Tibial nerve (tissue), 4 donors: ENCODE measurements around the gene COCH. TPM values are rescaled to one million over a fixed set of nuclear protein-coding genes. Genes with fewer than 3 reads are reported as not detected.
"Not testable (repeated sequence)": the region's sequence is repeated elsewhere in the genome, so short reads cannot be mapped to it uniquely, and the experiment has no call there.

Experiments used
- DNase-seq, 2 donors: peaks; one replicate each; pipeline ENCODE4 v3.0.0-alpha.2; 2019; ENCODE audit warnings: low spot score in 2 of 2
- H3K27ac ChIP-seq, 4 donors: fragments of 200-600 bp; sonication (generic) in 3 of 4; one replicate each; pipeline ENCODE4 v1.5.1; 2017 to 2019; ENCODE audit warnings: mild to moderate bottlenecking in 1 of 4
- H3K27me3 ChIP-seq, 2 donors: fragments of 200-600 bp; sonication (generic) in 1 of 2; one replicate each; pipeline versions ENCODE4 v1.5.1 to v1.6.0; 2017 to 2019
- H3K36me3 ChIP-seq, 3 donors: fragments of 200-600 bp; sonication (generic); one replicate each; pipeline ENCODE4 v1.5.1; 2018 to 2019
- H3K4me1 ChIP-seq, 4 donors: fragments of 200-600 bp; sonication (generic) in 3 of 4; one replicate each; pipeline ENCODE4 v1.5.1; 2017 to 2019
- H3K4me3 ChIP-seq, 4 donors: fragments of 200-600 bp; sonication (generic) in 3 of 4; one replicate each; pipeline ENCODE4 v1.5.1; 2017 to 2019; ENCODE audit warnings: mild to moderate bottlenecking in 1 of 4, moderate library complexity in 1 of 4
- H3K9me3 ChIP-seq, 4 donors: fragments of 200-600 bp; sonication (generic) in 3 of 4; one replicate each; pipeline ENCODE4 v1.5.1; 2017 to 2019
- EP300 ChIP-seq, 2 donors: sonication (generic); formaldehyde crosslinking; IDR thresholded peaks; one replicate each; pipeline ENCODE4 v1.6.1; 2017; ENCODE audit warnings: antibody characterized with exemption in 2 of 2, mild to moderate bottlenecking in 1 of 2
- POLR2A ChIP-seq, 2 donors: fragments of 450-650 bp; IDR thresholded peaks; one replicate each; pipeline ENCODE4 v1.6.1; 2017; ENCODE audit warnings: antibody characterized with exemption in 2 of 2, mild to moderate bottlenecking in 2 of 2, moderate library complexity in 2 of 2
- WGBS, 2 donors: methylation state at CpG; one replicate each; pipeline ENCODE4 v1.1.5; 2018; 5-methylcytosine and 5-hydroxymethylcytosine counted together
- total RNA-seq, 4 donors: library from RNA; depleted of rRNA; stranded (reverse); fragments of >200 nt; gene quantifications; one replicate each; pipeline ENCODE4 v1.1.0, GENCODE V29; 2016
- TF ChIP-seq, protein P1 (sequence below), 5 experiments: fragments of 200-600 bp in 3 of 5; fragments of 450-650 bp in 2 of 5; sonication (generic) in 3 of 5; IDR thresholded peaks; one replicate each; pipeline ENCODE4 v1.5.1; 2016 to 2019; ENCODE audit warnings: antibody characterized with exemption in 5 of 5, mild to moderate bottlenecking in 3 of 5, moderate library complexity in 2 of 5

Gene COCH
- total RNA-seq, 4 donors from 2014 or later: 3.6 to 10.3 (median 5.4) TPM

DNA sequence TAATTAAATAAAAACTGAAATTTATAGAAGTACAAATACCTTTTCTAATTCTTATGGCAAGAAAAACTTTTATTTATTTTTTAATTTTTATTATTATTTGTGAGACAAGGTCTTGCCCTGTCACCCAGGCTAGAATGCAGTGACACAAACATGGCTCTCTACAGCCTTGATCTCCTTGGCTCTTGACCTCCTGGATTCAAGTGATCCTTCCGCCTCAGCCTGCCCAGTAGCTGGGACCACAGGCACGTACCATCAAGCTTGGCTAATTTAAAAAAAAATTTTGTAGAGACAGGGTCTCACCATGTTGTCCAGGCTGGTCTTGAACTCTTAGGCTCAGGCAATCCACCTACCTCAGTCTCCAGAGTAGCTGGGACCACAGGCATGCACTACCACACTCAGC is 47.4 kb downstream of the COCH start:
- Histone ChIP-seq H3K27ac (no peak overlapping the region), H3K4me1 (no peaks in the 10 kb centered on the region), H3K27me3 (no peaks in the 10 kb centered on the region), H3K4me3 (no peak overlapping the region), H3K9me3 (no peaks in the 10 kb centered on the region), H3K36me3 (peaks cover 0 to 9% (median 0%) of the 10 kb centered on the region in 3 donors)
- DNase-seq: no peak
- no peak for TF ChIP-seq POLR2A (IDR thresholded peaks at IDR 0.05)
- TF ChIP-seq, protein P1, sequence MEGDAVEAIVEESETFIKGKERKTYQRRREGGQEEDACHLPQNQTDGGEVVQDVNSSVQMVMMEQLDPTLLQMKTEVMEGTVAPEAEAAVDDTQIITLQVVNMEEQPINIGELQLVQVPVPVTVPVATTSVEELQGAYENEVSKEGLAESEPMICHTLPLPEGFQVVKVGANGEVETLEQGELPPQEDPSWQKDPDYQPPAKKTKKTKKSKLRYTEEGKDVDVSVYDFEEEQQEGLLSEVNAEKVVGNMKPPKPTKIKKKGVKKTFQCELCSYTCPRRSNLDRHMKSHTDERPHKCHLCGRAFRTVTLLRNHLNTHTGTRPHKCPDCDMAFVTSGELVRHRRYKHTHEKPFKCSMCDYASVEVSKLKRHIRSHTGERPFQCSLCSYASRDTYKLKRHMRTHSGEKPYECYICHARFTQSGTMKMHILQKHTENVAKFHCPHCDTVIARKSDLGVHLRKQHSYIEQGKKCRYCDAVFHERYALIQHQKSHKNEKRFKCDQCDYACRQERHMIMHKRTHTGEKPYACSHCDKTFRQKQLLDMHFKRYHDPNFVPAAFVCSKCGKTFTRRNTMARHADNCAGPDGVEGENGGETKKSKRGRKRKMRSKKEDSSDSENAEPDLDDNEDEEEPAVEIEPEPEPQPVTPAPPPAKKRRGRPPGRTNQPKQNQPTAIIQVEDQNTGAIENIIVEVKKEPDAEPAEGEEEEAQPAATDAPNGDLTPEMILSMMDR (IDR thresholded peaks at IDR 0.05): no peak
- TF ChIP-seq EP300 (IDR thresholded peaks at IDR 0.05): no peak
- 94 to 98% methylated on average over 2 of the region's 2 CpGs for WGBS, 2 donors

DNA sequence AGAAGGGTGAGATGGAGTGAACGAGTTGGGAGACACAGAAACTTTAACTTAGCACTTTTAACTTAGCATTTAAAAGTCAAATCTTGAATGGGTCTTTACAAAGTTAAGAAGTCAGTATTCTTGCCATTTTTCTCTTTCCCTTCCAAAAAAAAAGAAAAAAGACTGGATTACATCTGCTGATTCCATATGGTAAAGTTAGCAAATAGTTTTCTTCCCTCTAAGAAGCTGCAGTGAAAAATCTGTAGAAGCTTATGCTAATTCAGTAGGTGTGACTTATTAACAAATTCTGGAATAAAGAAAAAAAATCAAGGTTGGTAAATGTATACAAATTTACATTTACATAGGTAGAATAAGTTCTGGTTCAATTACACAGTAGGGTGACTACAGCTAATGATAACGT is 50.9 kb downstream of the COCH start:
- no peaks in the 10 kb centered on the region for H3K27me3 ChIP-seq
- peaks cover 0 to 6% (median 0%) of the 10 kb centered on the region in 3 donors for H3K36me3 ChIP-seq
- no peak overlapping the region for H3K27ac ChIP-seq
- peaks cover 0 to 4% (median 0%) of the 10 kb centered on the region in 4 donors for H3K4me1 ChIP-seq
- no peak for DNase-seq
- H3K4me3 ChIP-seq: no peak overlapping the region
- 81 to 84% methylated on average over 2 of the region's 2 CpGs for WGBS, 2 donors
- no peak for TF ChIP-seq POLR2A (IDR thresholded peaks at IDR 0.05)
- TF ChIP-seq, protein P1 (IDR thresholded peaks at IDR 0.05): no peak
- TF ChIP-seq EP300 (IDR thresholded peaks at IDR 0.05): no peak
- H3K9me3 ChIP-seq: no peaks in the 10 kb centered on the region

DNA sequence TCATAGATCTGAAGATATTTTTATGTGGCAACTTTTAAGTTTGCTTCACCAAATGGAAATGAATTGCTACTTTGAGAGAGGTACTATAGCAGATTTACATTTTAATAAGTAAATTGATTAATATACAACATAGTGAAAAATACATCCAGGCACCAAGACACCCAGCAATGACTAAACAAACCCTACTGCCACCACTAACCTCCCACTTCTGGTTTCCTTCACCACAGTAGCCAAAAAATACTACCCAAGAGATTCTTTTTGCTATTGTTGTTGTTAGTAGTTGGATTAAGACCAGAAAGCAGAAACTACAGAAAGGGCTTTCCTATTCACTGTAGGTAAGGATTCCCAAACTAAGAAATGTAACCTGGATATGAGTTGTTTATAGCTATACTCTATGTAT is 54.1 kb downstream of the COCH start:
- H3K4me1 ChIP-seq: peaks cover 0 to 4% (median 0%) of the 10 kb centered on the region in 4 donors
- peaks cover 0 to 12% (median 0%) of the 10 kb centered on the region in 3 donors for H3K36me3 ChIP-seq
- no peaks in the 10 kb centered on the region for H3K27me3 ChIP-seq
- no peak overlapping the region for H3K27ac ChIP-seq
- no peak overlapping the region for H3K4me3 ChIP-seq
- TF ChIP-seq, protein P1 (IDR thresholded peaks at IDR 0.05): no peak
- no peak for TF ChIP-seq POLR2A (IDR thresholded peaks at IDR 0.05)
- no peak for TF ChIP-seq EP300 (IDR thresholded peaks at IDR 0.05)
- H3K9me3 ChIP-seq: no peaks in the 10 kb centered on the region
- no peak for DNase-seq

DNA sequence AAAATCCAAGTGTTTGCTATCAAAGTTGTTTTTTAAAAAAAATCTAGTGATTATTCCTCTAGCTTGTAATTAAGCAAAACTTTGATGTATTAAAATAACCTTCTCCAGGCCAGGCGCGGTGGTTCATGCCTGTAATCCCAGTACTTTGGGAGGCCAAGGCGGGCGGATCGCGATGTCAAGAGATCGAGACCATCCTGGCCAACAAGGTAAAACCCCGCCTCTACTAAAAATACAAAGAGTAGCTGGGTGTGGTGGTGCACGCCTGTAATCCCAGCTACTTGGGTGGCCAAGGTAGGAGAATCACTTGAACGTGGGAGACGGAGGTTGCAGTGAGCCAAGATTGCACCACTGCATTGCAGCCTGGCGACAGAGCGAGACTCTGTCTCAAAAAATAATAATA is 59.6 kb downstream of the COCH start:
- WGBS, 2 donors: 96% methylated on average over 13 of the region's 13 CpGs
- H3K27me3 ChIP-seq, H3K4me3 ChIP-seq, H3K9me3 ChIP-seq, DNase-seq, H3K4me1 ChIP-seq, H3K27ac ChIP-seq: not testable (repeated sequence)
- peaks cover 0 to 40% (median 0%) of the 10 kb centered on the region in 3 donors for H3K36me3 ChIP-seq

DNA sequence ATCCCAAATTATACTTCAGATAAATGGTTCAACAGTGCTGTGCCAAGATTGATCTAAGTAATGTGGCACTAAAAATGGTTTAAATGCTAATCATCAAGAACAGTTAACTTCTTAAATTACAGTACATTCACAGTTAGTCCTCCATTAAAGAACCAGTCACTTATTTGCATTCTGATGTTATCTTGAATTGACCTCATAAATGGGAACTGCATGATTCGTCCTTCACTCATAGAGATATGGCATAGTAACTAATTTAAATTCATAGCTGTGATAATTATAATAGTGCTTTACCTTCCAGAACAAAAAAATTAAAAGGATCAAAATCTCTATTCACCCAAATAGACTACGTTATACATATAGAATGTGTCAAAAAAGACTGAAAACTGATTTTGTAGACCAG is 61.1 kb downstream of the COCH start:
- H3K4me1 ChIP-seq: peaks cover 0 to 2% (median 0%) of the 10 kb centered on the region in 4 donors
- no peaks in the 10 kb centered on the region for H3K9me3 ChIP-seq
- TF ChIP-seq POLR2A (IDR thresholded peaks at IDR 0.05) (no peak), EP300 (IDR thresholded peaks at IDR 0.05) (no peak)
- TF ChIP-seq, protein P1 (IDR thresholded peaks at IDR 0.05): no peak
- peaks cover 0 to 40% (median 0%) of the 10 kb centered on the region in 3 donors for H3K36me3 ChIP-seq
- H3K27ac ChIP-seq: no peak overlapping the region
- H3K4me3 ChIP-seq: no peak overlapping the region
- WGBS, 2 donors: 93 to 98% methylated on average over 2 of the region's 2 CpGs
- no peaks in the 10 kb centered on the region for H3K27me3 ChIP-seq
- DNase-seq: no peak

DNA sequence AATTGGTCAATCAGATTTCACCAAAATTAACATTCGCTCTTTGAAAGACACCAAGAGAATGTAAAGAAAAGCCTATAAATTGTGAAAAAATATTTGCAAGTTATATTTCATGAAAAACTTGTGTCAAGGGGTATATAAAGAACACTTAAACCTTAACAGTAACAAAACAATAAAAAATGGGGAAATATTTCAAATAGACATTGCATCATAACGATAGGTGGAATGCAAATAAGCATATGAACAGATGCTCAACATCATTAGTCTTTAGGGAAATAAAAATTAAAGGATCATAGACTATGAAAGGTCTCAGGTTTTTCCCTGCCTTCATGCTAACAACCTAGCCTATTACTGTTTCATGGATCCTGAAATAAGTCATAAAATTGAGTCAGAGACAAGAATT is 64.3 kb downstream of the COCH start:
- 94% methylated on average over 2 of the region's 2 CpGs for WGBS, 2 donors
- no peak overlapping the region for H3K4me3 ChIP-seq

More for the DNA sequence above, 64.3 kb downstream of the COCH start:
- DNase-seq: no peak
- Histone ChIP-seq H3K27ac (no peak overlapping the region), H3K9me3 (no peaks in the 10 kb centered on the region), H3K4me1 (peaks cover 0 to 3% (median 0%) of the 10 kb centered on the region in 4 donors), H3K27me3 (no peaks in the 10 kb centered on the region), H3K36me3 (peaks cover 0 to 39% (median 0%) of the 10 kb centered on the region in 3 donors)
- TF ChIP-seq EP300 (IDR thresholded peaks at IDR 0.05): no peak
- no peak for TF ChIP-seq POLR2A (IDR thresholded peaks at IDR 0.05)
- TF ChIP-seq, protein P1 (IDR thresholded peaks at IDR 0.05): no peak
